Measurements from ENCODE around the gene PDZD2. TPM values are rescaled to one million over a fixed set of nuclear protein-coding genes. Genes with fewer than 3 reads are reported as not detected.

The PDZD2 gene
- total RNA-seq, 1 donor from 2014 or later: 0.65 TPM

- Mint-ChIP-seq H3K4me1 (peaks cover 17% of the 10 kb centered on the region), H3K27me3 (ENCODE audit: low read depth) (no peaks in the 10 kb centered on the region), H3K4me3 (no peak overlapping the region), H3K9me3 (no peaks in the 10 kb centered on the region), H3K36me3 (ENCODE audit: low read depth) (peaks cover 7% of the 10 kb centered on the region), H3K27ac (ENCODE audit: unreplicated experiment) (no peak overlapping the region)
- no peak for DNase-seq (ENCODE audit: low read depth, low spot score)
- no peak for TF ChIP-seq CTCF (conservative IDR thresholded peaks at IDR 0.05)
These were observed 458.1 kb downstream of the PDZD2 start for GRCh38 chr5:32096891-32097595.

GRCh38 chr5:32098291-32098690 is 459.4 kb downstream of the PDZD2 start:
- peaks cover 7% of the 10 kb centered on the region for H3K36me3 Mint-ChIP-seq (ENCODE audit: low read depth)
- no peaks in the 10 kb centered on the region for H3K9me3 Mint-ChIP-seq
- peaks cover 17% of the 10 kb centered on the region for H3K4me1 Mint-ChIP-seq

GRCh38 chr5:32098890-32099310 is 460.0 kb downstream of the PDZD2 start:
- H3K4me3 Mint-ChIP-seq: no peak overlapping the region

More at GRCh38 chr5:32098291-32098690, 459.4 kb downstream of the PDZD2 start:
- H3K4me3 Mint-ChIP-seq: no peak overlapping the region
- no peak overlapping the region for H3K27ac Mint-ChIP-seq (ENCODE audit: unreplicated experiment)
- TF ChIP-seq CTCF (conservative IDR thresholded peaks at IDR 0.05): no peak
- no peaks in the 10 kb centered on the region for H3K27me3 Mint-ChIP-seq (ENCODE audit: low read depth)
- DNase-seq (ENCODE audit: low read depth, low spot score): no peak

GRCh38 chr5:32099486-32100035 is 460.6 kb downstream of the PDZD2 start:
- no peak for TF ChIP-seq CTCF (conservative IDR thresholded peaks at IDR 0.05)
- no peaks in the 10 kb centered on the region for H3K9me3 Mint-ChIP-seq
- H3K36me3 Mint-ChIP-seq (ENCODE audit: low read depth): peaks cover 12% of the 10 kb centered on the region
- H3K27me3 Mint-ChIP-seq (ENCODE audit: low read depth): no peaks in the 10 kb centered on the region
- no peak overlapping the region for H3K27ac Mint-ChIP-seq (ENCODE audit: unreplicated experiment)
- DNase-seq (ENCODE audit: low read depth, low spot score): no peak
- peaks cover 17% of the 10 kb centered on the region for H3K4me1 Mint-ChIP-seq
- H3K4me3 Mint-ChIP-seq: no peak overlapping the region

More at GRCh38 chr5:32098890-32099310, 460.0 kb downstream of the PDZD2 start:
- Mint-ChIP-seq H3K4me1 (peaks cover 17% of the 10 kb centered on the region), H3K27ac (ENCODE audit: unreplicated experiment) (peak overlapping the region; percentile 22), H3K9me3 (no peaks in the 10 kb centered on the region), H3K27me3 (ENCODE audit: low read depth) (no peaks in the 10 kb centered on the region), H3K36me3 (ENCODE audit: low read depth) (peaks cover 12% of the 10 kb centered on the region)
- no peak for DNase-seq (ENCODE audit: low read depth, low spot score)
- TF ChIP-seq CTCF (conservative IDR thresholded peaks at IDR 0.05): no peak

- peaks cover 15% of the 10 kb centered on the region for H3K36me3 Mint-ChIP-seq (ENCODE audit: low read depth)
- H3K27me3 Mint-ChIP-seq (ENCODE audit: low read depth): no peaks in the 10 kb centered on the region
- peaks cover 17% of the 10 kb centered on the region for H3K4me1 Mint-ChIP-seq
- H3K4me3 Mint-ChIP-seq: no peak overlapping the region
- H3K27ac Mint-ChIP-seq (ENCODE audit: unreplicated experiment): peak overlapping the region; percentile 29
- H3K9me3 Mint-ChIP-seq: no peaks in the 10 kb centered on the region
- no peak for TF ChIP-seq CTCF (conservative IDR thresholded peaks at IDR 0.05)
- DNase-seq (ENCODE audit: low read depth, low spot score): no peak
These were observed 461.3 kb downstream of the PDZD2 start for GRCh38 chr5:32100230-32100629.
